ENCODE measurements around the gene EYA3.

Gene EYA3

GRCh38 chr1:27938488-27938887 is 149.9 kb downstream of the EYA3 start:
- no peak for DNase-seq (ENCODE audit: low read depth)

GRCh38 chr1:27937524-27937836 is 150.9 kb downstream of the EYA3 start:
- DNase-seq (ENCODE audit: low read depth), result no peak

DNA sequence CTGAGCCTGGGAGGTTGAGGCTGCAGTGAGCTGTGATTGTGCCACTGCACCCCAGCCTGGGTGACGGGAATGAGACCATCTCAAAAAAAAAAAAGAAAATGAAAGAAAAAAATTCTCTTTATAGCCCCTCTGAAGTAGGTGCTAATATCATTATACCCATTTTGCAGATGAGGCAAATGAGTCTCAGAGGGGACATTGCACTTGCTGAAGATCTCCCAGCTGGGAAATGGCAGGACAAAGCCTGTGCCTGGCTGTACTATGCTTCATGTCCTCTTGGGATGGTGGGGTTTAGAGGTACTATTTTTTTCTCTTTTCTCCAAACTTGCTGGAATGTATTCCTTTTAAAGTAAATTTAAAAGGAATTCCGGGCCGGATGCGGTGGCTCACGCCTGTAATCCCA is 152.0 kb downstream of the EYA3 start:
- DNase-seq (ENCODE audit: low read depth), result no peak

DNA sequence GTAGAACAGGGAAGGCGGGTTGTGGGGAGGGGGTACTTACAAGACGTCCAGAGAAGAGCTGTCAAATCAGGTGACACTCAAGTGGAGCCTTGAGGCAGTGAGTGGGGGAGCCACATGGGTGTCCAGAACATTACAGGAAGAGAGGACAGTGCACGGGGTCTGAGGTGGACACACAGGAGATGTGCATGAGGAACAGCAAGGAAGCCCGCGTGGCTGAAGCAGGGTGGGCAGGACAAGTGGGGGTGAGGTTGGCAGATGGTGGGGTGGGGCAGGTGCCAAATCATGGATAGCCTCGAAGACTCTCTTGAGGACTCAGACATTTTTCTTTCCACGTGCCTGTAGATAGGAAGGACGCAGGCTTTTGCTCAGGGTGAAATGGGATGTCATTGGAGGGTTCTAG is 152.7 kb downstream of the EYA3 start:
- DNase-seq (ENCODE audit: low read depth), result no peak

- DNase-seq (ENCODE audit: low read depth), result no peak
Observed at GRCh38 chr1:27934818-27935549, 153.4 kb downstream of the EYA3 start, which contains the start of gene SMPDL3B. SMPDL3B (plus strand) TSS chr1:27935000; CDS start chr1:27935184, 184 bp downstream.

GRCh38 chr1:27931759-27932158 is 156.7 kb downstream of the EYA3 start:
- DNase-seq (ENCODE audit: low read depth), result no peak

- no peak for DNase-seq (ENCODE audit: low read depth)
Observed at GRCh38 chr1:27931184-27931583, 157.2 kb downstream of the EYA3 start.

DNA sequence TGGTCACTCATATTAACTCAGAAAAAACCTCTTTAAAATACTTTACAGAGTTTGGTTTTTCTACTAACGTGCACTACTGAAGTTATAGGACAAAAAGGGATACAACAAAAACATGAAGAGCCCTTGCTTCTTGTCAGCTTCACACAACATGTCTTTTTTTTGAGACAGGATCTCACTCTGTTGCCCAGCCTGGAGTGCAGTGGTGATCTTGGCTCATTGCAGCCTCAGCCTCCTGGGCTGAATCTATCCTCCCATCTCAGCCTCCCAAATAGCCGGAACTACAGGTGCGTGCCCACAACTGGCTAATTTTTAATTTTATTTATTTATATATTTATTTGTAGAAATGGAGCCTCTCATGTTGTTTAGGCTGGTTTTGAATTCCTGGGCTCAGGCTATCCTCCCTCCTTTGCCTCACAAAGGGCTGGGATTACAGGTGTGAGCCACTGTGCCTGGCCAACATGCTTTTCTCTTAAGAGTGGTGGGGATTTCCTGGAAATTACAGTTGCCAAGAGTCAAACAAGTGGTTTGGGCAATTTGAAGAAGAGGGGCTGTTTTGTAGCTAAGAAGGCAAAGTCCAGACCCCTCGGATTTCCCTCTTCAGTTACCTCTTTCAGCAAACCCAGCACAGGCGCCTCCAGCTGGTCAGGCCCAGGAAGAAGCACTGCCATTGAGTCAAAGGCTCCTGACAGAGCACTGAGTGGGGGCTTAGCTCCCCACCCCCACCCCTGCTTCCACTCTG is 160.0 kb downstream of the EYA3 start:
- DNase-seq (ENCODE audit: low read depth), result no peak

- DNase-seq (ENCODE audit: low read depth), result no peak
Observed at GRCh38 chr1:27922272-27922671, 166.1 kb downstream of the EYA3 start.
